Activated T-cell treated with anti-CD3 and anti-CD28 coated beads, Interleukin-2, amount 50 U/mL, for 24 hours (primary cell): ENCODE results near the gene KRT80.

Experiments
- DNase-seq: peaks from one replicate; pipeline ENCODE4 v3.0.0-alpha.2; 2020
- H3K27ac Mint-ChIP-seq: 2 replicates; pipeline ENCODE4 v1.8.0; 2020; ENCODE audit warnings: mild to moderate bottlenecking, mixed read lengths
- H3K27me3 Mint-ChIP-seq: 2 replicates; pipeline ENCODE4 v1.8.0; 2020; ENCODE audit warnings: mixed read lengths
- H3K36me3 Mint-ChIP-seq: 2 replicates; pipeline ENCODE4 v1.8.0; 2020; ENCODE audit warnings: low read depth, mixed read lengths
- H3K4me1 Mint-ChIP-seq: 2 replicates; pipeline ENCODE4 v1.8.0; 2020; ENCODE audit warnings: low read depth, mixed read lengths
- H3K4me3 Mint-ChIP-seq: 2 replicates; pipeline ENCODE4 v1.8.0; 2020; ENCODE audit warnings: mild to moderate bottlenecking, moderate library complexity, mixed read lengths
- H3K9me3 Mint-ChIP-seq: 2 replicates; pipeline ENCODE4 v1.8.0; 2020; ENCODE audit warnings: mixed read lengths

KRT80 gene

DNA sequence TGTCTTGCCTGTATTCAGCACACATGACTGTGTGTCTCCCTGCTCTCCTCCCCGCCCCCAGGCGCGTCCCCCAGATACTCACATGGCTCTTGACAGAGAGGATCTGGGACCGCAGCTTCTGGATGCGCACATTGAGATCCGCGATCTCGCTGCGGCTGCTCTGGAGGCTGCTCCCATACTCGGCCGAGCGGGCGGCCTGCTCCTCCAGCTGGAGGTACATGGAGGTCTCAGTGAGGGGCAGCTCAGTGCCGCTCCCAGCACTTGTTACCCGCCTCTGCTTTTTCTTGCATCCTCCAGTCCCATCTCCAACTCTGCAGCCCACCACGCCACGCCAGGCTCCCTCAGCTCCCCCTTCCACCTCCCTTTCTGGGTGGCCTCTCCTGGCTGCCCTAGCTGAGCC is 18.9 kb downstream of the KRT80 start:
- no peaks in the 10 kb centered on the region for H3K9me3 Mint-ChIP-seq
- H3K27ac Mint-ChIP-seq: no peak overlapping the region
- no peaks in the 10 kb centered on the region for H3K4me1 Mint-ChIP-seq
- H3K36me3 Mint-ChIP-seq: no peaks in the 10 kb centered on the region
- no peak for DNase-seq
- no peak overlapping the region for H3K4me3 Mint-ChIP-seq
- H3K27me3 Mint-ChIP-seq: no peaks in the 10 kb centered on the region

- Mint-ChIP-seq H3K27me3 (no peaks in the 10 kb centered on the region), H3K27ac (no peak overlapping the region), H3K4me3 (no peak overlapping the region), H3K36me3 (no peaks in the 10 kb centered on the region), H3K4me1 (no peaks in the 10 kb centered on the region), H3K9me3 (no peaks in the 10 kb centered on the region)
- DNase-seq: no peak
Measured at GRCh38 chr12:52171950-52172512, 19.8 kb downstream of the KRT80 start.

GRCh38 chr12:52170827-52171226 is 21.0 kb downstream of the KRT80 start:
- Mint-ChIP-seq H3K27ac (no peak overlapping the region), H3K27me3 (no peaks in the 10 kb centered on the region), H3K4me1 (no peaks in the 10 kb centered on the region), H3K36me3 (no peaks in the 10 kb centered on the region), H3K9me3 (no peaks in the 10 kb centered on the region), H3K4me3 (no peak overlapping the region)
- no peak for DNase-seq

DNA sequence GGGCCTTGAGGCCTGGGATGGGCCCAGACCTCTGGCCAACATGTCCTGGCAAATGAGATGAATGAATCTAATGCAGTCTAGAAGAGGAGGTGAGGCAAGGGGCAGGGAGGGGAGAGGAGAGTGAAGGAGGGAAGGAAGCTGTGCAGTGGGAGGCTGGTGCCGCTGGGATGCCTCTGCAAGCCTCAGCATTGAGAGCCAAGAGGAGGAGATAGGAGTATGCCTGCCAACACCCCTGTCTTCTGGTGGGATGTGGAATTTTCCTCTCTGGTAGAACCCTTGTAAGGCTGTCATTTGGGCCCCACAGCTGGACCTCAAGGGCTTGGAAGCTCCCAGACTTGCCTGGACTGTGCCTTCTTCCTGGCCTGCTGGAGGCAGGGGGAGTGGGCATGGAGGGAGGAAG is 21.9 kb downstream of the KRT80 start:
- Mint-ChIP-seq H3K36me3 (no peaks in the 10 kb centered on the region), H3K4me3 (no peak overlapping the region), H3K27ac (no peak overlapping the region), H3K4me1 (no peaks in the 10 kb centered on the region), H3K9me3 (no peaks in the 10 kb centered on the region), H3K27me3 (no peaks in the 10 kb centered on the region)
- no peak for DNase-seq

GRCh38 chr12:52168019-52168717 is 23.6 kb downstream of the KRT80 start:
- Mint-ChIP-seq H3K4me1 (peaks cover 2% of the 10 kb centered on the region), H3K27ac (no peak overlapping the region), H3K9me3 (no peaks in the 10 kb centered on the region), H3K27me3 (no peaks in the 10 kb centered on the region), H3K4me3 (no peak overlapping the region), H3K36me3 (no peaks in the 10 kb centered on the region)
- no peak for DNase-seq

DNA sequence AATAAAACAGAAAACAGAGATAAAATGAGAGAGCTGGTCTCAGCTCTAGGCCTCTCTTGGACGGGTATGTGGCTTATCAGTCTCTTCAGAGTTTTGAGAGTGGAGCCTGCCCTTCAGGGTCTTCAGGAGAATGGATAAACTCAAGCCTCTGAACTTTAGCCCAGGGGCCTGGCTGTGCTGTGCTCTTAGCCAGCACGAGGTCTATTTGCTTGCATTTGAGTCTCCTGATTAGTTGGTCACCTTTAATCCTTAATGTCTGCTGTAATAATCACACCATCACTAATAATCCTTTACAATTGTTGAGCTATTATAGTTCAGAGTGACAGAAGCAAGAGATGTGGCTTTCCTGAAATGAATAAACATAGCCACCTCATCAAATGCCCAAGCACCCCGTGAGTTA is 24.3 kb downstream of the KRT80 start:
- DNase-seq: no peak
- no peaks in the 10 kb centered on the region for H3K9me3 Mint-ChIP-seq
- no peaks in the 10 kb centered on the region for H3K27me3 Mint-ChIP-seq
- H3K4me3 Mint-ChIP-seq: no peak overlapping the region
- no peak overlapping the region for H3K27ac Mint-ChIP-seq
- no peaks in the 10 kb centered on the region for H3K36me3 Mint-ChIP-seq
- H3K4me1 Mint-ChIP-seq: peaks cover 2% of the 10 kb centered on the region

DNA sequence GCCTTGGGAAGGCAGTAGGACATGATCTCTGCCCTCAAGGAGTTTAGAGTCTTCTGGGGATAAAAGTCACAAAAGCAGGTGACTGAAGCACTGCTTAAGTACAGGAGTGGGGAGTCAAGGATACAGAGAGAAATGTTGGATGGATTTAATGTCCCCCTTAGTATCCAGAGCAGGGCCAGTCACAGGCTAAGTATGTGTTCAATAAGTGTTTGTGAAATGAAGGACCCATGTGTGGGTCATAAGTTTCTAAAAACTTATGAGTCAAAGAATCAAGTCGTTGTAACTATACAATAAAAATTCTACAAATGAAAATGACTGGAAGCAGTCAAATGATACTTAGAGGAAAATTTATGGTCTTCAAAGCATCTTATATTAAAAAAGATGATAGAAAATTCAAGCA is 25.1 kb downstream of the KRT80 start:
- Mint-ChIP-seq H3K4me3 (no peak overlapping the region), H3K27me3 (no peaks in the 10 kb centered on the region), H3K27ac (no peak overlapping the region), H3K9me3 (no peaks in the 10 kb centered on the region), H3K4me1 (peaks cover 9% of the 10 kb centered on the region), H3K36me3 (no peaks in the 10 kb centered on the region)
- no peak for DNase-seq

DNA sequence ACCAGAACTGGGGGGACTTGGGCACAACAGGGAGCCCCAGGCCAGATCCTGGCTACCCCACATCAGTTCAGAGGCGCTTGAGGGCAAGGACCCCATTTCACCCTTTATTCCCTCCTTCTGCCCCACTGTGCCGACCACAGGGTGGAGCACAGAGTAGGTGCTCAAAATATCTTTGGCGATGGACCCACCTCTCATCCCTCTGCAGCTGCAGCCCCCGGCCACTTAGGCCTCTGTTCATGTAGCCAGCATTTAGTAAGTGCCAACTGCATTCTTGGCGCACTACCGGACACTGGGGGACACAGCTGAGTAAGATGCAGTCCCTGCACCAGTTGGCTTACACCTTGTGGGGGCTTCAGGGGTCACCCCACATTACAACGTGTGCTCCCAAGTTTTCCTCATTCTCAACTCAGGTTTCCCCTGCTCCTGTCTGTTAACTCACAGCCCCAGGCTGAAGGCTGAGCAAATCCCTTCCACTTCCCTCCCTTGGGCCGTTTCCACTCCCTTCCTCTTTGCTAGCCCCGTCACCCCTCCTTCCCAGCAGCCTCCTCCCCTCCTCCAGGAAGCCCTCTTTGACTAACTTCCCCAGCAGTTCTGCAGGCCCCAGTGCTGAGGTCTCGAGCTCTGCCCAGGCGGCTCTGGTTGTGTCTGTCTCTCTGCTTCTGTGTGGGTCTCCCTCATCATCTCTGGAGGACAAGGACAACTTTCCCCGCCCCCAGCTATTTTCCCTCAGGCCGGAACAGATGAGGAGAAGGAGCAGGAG is 26.5 kb downstream of the KRT80 start:
- no peaks in the 10 kb centered on the region for H3K36me3 Mint-ChIP-seq
- peaks cover 15% of the 10 kb centered on the region for H3K4me1 Mint-ChIP-seq
- no peak overlapping the region for H3K4me3 Mint-ChIP-seq
- DNase-seq: no peak
- no peaks in the 10 kb centered on the region for H3K27me3 Mint-ChIP-seq
- no peaks in the 10 kb centered on the region for H3K9me3 Mint-ChIP-seq
- H3K27ac Mint-ChIP-seq: no peak overlapping the region

DNA sequence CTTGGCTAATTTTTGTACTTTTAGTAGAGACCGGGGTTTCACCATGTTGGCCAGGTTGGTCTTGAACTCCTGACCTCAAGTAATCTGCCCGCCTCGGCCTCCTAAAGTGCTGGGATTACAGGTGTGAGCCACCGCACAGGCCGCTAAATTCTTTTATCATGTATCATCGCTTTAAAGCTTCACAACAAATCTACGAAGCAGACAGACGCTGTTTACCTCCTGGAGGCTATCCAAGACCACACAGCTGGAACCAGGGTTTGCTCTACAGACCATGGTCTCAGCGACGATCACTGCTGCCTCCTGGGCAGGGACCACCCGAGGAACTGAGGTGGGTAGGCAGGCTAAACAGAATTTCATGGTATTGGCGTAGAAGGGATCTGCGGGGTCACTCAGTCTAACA is 27.2 kb downstream of the KRT80 start:
- Mint-ChIP-seq H3K27ac (no peak overlapping the region), H3K4me1 (peaks cover 15% of the 10 kb centered on the region), H3K27me3 (no peaks in the 10 kb centered on the region), H3K4me3 (no peak overlapping the region), H3K9me3 (no peaks in the 10 kb centered on the region), H3K36me3 (no peaks in the 10 kb centered on the region)
- no peak for DNase-seq

DNA sequence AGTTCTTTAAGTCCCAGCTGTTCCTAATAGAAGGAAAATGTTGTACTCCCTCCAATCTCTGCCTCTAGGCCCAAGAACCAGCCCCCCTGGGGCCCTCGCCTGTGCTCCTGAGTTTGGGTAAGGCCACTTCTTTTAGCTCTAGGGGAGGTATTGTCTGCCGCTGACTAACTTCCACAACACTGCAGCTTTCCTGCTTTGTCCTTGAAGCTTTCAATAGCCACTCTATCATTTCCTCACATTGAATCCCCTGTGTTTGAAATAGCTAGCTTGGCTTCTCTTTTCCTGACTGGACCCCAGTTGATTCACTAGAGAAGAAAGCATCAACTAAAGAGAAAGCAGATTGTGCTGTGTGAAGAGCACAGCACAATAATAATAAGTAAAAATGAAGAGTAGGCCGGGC is 28.8 kb downstream of the KRT80 start:
- Mint-ChIP-seq H3K4me3 (no peak overlapping the region), H3K36me3 (no peaks in the 10 kb centered on the region), H3K27ac (no peak overlapping the region), H3K27me3 (no peaks in the 10 kb centered on the region), H3K4me1 (peaks cover 15% of the 10 kb centered on the region), H3K9me3 (no peaks in the 10 kb centered on the region)
- no peak for DNase-seq

- Mint-ChIP-seq H3K4me3 (no peak overlapping the region), H3K27ac (no peak overlapping the region), H3K27me3 (no peaks in the 10 kb centered on the region), H3K4me1 (peaks cover 28% of the 10 kb centered on the region), H3K36me3 (no peaks in the 10 kb centered on the region), H3K9me3 (no peaks in the 10 kb centered on the region)
- DNase-seq: no peak
Measured at GRCh38 chr12:52160200-52160599, 31.6 kb downstream of the KRT80 start.

GRCh38 chr12:52157566-52158150 is 34.2 kb downstream of the KRT80 start:
- H3K9me3 Mint-ChIP-seq: no peaks in the 10 kb centered on the region
- H3K4me1 Mint-ChIP-seq: peaks cover 29% of the 10 kb centered on the region
- peaks cover 2% of the 10 kb centered on the region for H3K27me3 Mint-ChIP-seq
- no peak overlapping the region for H3K27ac Mint-ChIP-seq
- no peak overlapping the region for H3K4me3 Mint-ChIP-seq
- H3K36me3 Mint-ChIP-seq: no peaks in the 10 kb centered on the region
- no peak for DNase-seq

DNA sequence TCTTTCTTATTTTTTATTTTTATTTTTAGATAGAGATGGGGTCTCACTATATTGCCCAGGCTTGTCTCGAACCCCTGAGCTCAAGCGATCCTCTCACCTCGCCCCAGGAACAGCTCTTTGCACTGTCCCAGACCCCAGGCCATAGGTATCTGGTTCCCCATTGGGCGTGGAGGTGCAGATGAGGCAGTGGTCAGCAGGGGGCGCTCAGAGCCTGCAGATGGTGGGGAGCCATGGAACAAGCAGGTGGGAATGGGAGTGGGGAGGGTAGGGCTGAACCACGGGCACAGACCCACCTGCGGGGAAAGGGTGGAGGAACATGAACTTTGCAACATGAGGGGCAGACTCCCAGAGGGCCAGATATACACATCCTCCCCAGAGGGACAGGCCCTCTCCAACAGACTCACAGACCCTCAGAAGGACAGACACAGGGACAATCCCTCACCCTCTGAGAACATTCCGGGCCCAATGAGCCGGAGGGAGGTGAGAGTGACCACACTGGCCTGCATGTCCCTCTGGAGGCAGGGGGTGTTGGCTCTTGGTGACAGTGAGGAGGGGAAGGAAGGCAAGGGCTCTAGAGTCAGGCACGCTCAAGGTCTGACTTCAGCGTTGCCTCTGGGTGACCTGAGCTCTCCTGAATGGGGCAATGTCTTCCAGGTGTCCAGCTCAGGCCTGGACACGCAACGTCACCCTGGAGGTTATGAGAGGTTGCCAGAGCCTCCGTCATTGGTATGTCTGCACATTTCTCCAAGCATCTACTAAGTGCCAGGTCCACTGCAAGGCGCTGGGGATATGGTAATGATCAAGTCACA is 34.9 kb downstream of the KRT80 start:
- peak; percentile 82 for DNase-seq
- no peaks in the 10 kb centered on the region for H3K36me3 Mint-ChIP-seq
- no peak overlapping the region for H3K27ac Mint-ChIP-seq
- H3K9me3 Mint-ChIP-seq: no peaks in the 10 kb centered on the region
- peaks cover 3% of the 10 kb centered on the region for H3K27me3 Mint-ChIP-seq
- no peak overlapping the region for H3K4me3 Mint-ChIP-seq
- peaks cover 25% of the 10 kb centered on the region for H3K4me1 Mint-ChIP-seq

- Mint-ChIP-seq H3K4me1 (peaks cover 25% of the 10 kb centered on the region), H3K27me3 (peaks cover 9% of the 10 kb centered on the region), H3K4me3 (no peak overlapping the region), H3K36me3 (no peaks in the 10 kb centered on the region), H3K27ac (no peak overlapping the region), H3K9me3 (no peaks in the 10 kb centered on the region)
- no peak for DNase-seq
Measured at GRCh38 chr12:52156311-52156710, 35.5 kb downstream of the KRT80 start.
